Measurements from ENCODE around the gene IFITM5.
"Not testable (repeated sequence)": the region's sequence is repeated elsewhere in the genome, so short reads cannot be mapped to it uniquely, and the experiment has no call there.

The IFITM5 gene

DNA sequence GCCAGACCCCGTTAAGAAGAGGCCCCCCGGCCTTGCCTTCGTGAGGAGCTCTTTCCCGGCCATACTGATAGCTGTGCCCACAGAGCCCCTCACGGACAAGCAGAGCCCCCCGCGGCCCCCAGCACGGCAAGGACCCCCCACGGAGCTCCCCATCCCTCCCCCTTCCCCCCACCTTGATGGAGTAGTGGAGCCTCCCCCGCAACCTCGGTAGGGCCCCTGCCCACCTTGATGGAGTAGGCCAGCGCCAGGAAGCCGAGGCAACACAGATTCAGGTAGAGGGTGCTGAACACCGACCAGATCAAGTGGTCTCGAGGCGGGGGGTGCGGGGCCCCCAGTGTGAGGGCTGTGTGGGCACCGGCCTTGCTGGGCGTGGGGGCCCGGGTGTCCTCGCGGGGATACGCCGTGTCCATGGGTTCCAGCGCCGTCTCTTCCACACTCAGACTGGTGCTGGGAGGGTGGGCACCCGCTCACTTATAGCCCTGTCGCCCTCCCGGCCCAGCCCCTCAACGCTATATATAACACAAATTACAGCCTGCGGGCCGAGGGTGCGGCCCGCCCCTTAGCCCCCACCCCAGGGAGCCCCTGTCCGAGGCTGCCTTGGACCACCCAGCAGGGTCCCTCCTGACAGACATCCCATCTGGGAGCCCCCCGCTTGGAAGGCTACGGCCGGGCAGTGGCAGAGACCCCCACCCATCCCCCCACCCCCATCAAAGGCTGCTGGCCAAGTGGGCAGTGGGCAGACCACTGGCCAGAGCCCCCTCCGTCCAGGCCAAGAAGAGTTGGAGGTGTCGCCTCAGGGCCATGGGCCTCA is at the start of gene IFITM5:
Gene IFITM5, minus strand, starts transcription at position 446 of the 811 bp plus-strand sequence. Its CDS starts 36 bp downstream, at position 410.
- no peak for DNase-seq (ENCODE audit: low spot score)

- DNase-seq (ENCODE audit: low spot score): no peak
Measured at GRCh38 chr11:346529-346928, 47.2 kb upstream of the IFITM5 start.

GRCh38 chr11:344836-345578 is 45.7 kb upstream of the IFITM5 start:
- DNase-seq (ENCODE audit: low spot score): no peak

DNA sequence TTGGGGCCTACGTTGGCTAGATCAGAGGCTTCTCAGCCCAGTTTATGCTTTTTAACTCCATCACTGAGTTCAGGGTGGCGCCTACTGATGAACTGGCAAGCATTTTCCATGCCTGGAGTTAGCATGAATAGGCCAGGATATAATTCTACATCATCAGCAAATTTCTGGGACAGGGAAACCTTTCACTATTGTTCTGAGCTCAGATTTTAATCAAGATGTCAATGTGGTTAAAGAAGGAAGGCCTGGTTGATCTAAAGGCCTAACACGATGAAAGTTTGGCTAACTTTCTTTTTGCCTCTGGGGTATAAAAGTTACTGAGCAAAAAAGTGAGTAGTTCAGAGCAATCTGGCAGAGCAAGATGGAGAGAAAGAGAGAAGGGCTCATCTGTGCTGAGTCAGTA is 43.0 kb upstream of the IFITM5 start:
- no peak for DNase-seq (ENCODE audit: low spot score)

GRCh38 chr11:340539-341512 is 41.5 kb upstream of the IFITM5 start:
- no peak for DNase-seq (ENCODE audit: low spot score)

- no peak for DNase-seq (ENCODE audit: low spot score)
Measured at GRCh38 chr11:339963-340362, 40.6 kb upstream of the IFITM5 start.

DNA sequence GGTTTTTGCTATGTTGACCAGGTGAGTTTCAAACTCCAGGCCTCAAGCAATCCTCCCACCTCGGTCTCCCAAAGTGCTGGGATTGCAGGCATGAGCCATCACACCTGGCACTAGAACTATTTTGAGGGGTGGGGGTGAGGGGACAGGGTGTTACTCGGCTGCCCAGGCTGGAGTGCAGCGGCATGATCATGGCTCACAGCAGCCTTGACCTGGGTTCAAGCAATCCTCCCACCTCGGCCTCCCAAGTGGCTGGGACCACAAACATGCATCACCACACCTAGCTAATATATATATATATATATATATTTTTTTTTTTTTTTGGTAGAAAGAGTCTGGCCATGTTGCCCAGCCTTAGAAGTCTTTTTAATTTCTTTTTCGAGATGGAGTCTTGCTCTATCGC is 38.4 kb upstream of the IFITM5 start:
- DNase-seq (ENCODE audit: low spot score): no peak

DNA sequence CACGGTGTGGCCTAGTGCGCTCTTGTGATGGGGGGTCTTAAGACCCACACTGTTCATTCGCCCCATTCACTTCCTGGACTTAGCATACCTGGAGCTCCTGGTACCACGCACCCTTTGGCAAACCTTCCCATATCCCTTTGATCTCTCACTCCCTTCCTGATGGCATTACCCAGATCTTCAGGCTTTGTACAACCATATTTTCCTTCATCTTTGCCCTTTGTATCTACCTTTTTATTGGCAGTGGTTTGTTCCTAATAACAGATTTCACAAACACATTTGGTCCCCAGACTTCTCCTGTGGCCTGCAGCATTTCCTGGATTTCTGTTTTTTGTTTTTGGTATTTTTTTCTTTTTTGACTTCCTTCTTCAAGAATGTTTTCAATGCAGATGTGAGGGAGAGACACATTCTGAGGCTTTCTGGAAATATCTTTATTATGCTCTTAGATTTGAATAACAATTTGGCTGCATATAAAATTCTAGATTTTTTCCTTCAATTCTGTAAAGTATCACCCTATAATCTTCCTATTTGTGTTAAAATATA is 37.4 kb upstream of the IFITM5 start:
- DNase-seq (ENCODE audit: low spot score): no peak

DNA sequence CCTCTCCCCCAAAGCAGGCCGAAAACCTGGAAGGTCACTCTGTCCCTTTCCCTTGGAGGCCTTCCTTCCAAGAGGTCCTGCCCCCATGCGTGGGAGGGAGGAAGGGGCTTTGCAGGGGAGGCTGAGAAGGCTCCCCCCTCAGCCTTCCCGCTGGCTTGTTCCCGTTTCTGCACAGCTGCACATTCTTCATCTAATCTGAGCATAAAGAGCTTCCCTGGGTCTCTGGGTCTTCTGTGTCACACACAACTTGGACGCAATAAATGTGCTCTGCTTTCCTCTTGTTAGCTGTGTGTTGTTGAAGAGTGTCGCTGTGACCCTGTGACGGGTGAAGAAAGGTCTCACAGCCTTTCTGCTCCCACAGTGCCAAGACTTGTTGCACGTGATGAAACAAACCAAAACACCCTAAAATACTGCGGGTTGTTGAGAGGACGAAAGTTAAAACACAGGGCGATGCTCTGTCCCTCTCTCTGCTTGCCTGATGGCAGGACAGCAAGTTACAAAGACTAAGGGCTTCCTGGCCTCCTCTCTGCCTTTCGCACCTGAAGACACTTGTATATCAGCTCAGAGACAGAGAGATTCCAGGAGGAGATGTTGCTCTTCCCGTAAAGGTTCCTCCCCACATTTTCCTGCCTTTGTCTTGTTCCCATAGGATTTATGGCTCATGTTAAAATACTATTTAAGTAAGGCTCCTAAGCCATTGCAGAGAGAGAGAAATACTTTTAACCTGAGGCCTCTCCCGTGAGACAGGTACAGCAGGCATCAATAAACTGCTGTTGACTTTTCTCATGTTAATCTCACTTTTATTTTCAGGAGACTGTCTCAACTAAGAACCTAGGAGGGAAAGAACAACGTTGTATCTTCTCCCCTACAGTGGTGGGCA is 36.7 kb upstream of the IFITM5 start:
- DNase-seq (ENCODE audit: low spot score): no peak

DNA sequence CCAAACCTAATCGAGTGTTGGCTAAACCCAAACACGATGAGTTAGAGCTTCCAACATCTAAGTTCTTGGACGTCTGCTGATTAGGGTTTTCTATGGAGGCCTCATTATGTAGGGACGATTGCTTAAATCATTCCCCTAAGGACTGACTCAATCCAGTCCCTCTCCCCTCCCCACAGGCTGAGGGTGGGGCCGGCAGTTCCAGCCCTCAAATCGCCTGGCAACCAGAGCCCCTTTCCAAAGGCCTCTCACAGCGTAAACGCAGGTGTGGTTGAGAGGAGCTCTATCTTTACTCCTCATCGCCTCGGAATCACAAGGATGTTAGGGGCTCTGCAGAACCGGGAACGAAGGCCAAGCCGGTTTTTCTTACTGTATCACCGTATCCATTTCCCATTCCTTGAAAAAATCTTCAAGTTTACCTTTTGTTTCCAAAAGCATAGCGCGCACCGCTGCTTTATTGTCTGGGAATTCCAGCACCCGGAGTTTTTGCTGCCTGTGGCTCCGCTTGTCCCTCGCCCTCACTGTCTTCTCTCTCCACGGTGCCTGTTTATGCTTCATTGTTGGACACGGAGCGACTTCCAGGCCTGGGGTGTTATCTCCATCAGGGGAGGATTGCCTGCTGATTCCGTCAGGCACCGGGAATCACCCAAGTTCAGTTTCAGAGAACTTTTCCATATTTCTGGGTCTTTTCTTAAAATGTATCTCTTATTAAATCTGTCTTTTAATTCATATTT is 35.1 kb upstream of the IFITM5 start:
- DNase-seq (ENCODE audit: low spot score): no peak

DNA sequence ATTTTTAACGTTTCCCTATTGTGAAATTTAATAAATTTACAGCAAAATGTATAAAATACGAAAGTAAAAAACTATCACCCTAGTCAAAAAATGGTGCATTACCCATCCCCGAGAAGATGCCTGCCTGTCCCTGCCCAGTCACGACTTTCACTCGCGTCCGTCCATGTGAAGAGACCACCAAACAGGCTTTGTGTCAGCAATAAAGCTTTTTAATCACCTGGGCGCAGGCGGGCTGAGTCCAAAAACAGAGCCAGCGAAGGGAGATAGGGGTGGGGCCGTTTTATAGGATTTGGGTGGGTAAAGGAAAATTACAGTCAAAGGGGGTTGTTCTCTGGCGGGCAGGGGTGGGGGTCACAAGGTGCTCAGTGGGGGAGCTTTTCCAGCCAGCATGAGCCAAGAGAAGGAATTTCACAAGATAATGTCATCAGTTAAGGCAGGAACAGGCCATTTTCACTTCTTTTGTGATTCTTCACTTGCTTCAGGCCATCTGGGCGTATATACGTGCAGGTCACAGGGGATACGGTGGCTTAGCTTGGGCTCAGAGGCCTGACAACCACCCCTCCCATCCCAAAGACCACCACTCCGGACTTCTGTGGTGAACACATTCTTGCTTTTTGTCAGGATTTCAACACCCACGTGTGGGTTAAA is 34.4 kb upstream of the IFITM5 start:
- DNase-seq (ENCODE audit: low spot score): not testable (repeated sequence)

GRCh38 chr11:332651-333480 is 33.5 kb upstream of the IFITM5 start:
- no peak for DNase-seq (ENCODE audit: low spot score)

DNA sequence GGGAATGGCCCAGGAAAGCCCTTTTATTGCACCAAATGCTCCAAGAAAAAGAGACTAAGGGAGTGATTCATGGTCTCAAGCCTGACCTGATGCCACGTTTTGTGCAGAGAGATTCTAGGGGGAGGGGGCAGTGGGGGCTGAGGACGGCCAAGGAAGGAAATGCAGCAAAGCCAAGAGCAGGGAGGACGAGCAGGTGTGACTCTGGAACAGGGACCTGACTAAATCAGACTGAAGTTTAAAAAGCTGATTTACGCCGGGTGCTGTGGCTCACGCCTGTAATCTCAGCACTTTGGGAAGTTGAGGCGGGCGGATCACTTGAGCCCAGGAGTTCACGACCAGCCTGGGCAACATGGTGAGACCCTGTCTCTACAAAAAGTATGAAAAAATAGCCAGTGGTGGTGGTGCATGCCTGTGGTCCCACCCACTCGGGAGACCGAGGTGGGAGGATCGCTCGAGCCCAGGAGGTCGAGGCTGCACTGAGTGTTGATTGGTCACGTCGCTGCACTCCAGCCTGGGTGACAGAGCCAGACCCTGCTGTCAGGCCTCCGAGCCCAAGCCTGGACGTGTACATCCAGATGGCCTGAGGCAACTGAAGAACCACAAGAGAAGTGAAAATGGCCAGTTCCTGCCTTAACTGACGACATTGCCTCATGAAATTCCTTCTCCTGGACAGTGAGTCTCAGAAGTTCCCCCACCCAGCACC is 32.2 kb upstream of the IFITM5 start:
- DNase-seq (ENCODE audit: low spot score): no peak

DNA sequence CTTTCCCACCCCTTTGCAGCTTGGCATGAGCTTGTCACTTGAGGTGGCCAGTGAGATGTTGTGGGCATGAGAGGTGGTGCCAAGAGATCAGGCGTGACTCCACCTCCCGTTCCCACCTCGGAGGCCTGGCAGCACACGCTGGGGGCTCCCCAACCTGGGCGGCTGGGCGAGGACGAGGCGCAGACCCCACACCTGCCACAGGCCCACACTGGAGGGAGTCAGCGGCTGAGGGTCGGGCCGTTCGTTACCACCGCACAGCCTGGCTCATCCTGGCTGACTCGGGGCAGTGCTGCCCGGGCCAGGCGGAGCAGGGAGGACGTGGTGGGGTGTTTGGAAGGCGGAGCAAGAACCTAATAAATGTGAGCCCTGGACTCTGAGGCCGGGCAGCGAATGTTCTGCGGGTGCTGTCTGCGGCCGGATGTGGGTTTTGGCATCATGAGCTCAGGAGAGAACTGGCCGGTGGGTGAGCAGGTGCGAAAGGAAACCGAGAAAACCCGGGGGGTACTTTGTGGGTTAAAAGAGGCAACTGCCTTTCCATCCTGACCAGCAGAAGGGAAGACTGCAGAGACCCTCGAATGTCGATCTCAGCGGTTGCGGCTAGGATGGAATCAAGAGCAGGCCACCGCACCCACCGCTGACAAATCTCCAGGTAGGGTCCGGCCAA is 31.5 kb upstream of the IFITM5 start:
- DNase-seq (ENCODE audit: low spot score): no peak

DNA sequence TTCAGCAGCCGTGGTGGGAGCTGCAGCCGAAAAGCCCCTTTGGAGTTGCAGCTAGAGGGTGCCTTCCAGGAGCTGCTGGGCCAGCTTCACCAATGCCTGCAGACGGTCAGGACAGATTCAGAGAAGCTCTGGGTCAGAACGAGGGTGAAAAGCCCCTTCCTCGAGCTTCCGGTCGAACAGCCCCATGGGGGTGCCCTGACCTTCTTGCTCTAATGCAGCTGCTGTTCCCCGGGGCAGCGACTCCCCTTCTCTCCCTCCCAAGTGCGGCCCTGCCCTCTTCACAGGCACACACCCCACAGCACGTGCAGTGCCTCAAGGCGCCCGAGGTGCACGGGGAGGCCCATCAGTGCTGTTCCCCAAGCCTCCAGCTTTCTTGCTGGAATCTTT is 31.0 kb upstream of the IFITM5 start:
- DNase-seq (ENCODE audit: low spot score): no peak

DNA sequence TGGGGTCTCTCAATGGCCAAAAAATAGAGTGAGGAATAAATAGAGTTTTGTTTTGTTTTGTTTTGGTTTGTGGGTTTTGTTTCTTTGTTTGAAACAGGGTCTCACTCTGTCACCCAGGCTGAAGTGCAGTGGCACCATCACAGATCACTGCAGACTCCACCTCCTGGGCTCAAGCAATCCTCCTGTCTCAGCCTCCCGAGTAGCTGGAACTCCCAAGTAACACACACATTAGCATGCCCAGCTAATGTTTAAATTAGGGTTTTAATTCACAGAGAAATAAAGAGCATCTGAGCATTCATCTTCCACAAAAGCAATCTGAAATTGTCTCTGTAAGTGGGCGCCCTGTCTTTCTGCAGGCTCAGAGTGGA is 30.5 kb upstream of the IFITM5 start:
- no peak for DNase-seq (ENCODE audit: low spot score)

DNA sequence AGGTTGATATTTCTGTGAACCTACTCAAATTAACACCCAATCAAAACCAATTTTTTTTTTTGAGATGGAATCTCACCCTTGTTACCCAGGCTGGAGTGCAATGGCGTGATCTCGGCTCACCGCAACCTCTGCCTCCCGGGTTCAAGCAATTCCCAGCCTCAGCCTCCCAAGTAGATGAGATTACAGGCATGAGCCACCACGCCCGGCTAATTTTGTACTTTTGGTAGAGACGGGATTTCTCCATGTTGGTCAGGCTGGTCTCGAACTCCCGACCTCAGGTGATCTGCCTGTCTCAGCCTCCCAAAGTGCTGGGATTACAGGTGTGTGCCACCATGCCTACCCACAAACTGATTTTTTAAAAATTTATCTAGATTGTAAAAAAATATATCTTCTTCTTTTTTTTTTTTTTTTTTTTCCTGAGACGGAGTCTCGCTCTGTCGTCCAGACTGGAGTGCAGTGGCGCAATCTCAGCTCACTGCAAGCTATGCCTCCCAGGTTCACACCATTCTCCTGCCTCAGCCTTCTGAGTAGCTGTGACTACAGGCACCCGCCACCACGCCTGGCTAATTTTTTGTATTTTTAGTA is 29.3 kb upstream of the IFITM5 start:
- not testable (repeated sequence) for DNase-seq (ENCODE audit: low spot score)
